ENCODE data around the gene ABCD1. TPM values are rescaled to one million over a fixed set of nuclear protein-coding genes. Genes with fewer than 3 reads are reported as not detected.
A peak's percentile ranks its signal among the peaks of the same experiment; 100 is the strongest.

The ABCD1 gene
- total and polyA plus RNA-seq, 9 donors: 1.4 to 11.1 (median 8.3) TPM

DNA sequence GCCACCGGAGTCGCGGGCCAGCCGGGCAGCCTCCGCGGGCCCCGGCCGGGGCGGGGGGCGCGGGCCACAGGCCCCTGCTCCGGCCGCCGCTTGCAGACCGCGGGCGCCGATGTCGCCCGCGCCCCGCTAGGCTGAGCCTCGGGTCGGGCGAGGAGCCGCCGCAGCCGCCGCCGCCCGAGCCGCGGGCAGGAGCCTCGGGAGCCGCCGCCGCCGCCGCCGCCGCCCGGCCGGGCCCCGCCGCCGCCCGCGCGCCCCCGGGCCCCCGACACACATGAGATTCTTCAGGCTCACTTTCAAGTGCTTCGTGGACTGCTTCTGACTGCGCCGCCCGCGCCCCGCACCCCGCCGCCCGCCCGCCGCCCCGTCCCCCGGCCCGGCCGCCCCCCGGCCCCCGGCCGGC lies 36.6 kb upstream of the ABCD1 start:
- Histone ChIP-seq H3K27ac (no peak overlapping the region), H3K4me3 (no peak overlapping the region)
- WGBS, 3 donors: 31 to 37% methylated on average over 46 to 67 of the region's 69 CpGs; no CpG with 5 or more reads in 1 of the 3 donors

DNA sequence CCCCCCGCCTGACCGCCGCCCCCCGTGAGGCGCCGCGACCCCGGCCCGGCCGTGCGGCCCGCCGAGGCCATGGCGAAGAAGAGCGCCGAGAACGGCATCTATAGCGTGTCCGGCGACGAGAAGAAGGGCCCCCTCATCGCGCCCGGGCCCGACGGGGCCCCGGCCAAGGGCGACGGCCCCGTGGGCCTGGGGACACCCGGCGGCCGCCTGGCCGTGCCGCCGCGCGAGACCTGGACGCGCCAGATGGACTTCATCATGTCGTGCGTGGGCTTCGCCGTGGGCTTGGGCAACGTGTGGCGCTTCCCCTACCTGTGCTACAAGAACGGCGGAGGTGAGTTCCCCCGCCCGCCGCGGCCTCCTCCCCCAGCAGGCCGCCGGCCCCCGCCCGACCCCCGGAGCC lies 36.1 kb upstream of the ABCD1 start:
- no peaks in the 10 kb centered on the region for H3K36me3 ChIP-seq
- H3K27me3 ChIP-seq: no peaks in the 10 kb centered on the region
- intact Hi-C loops (cut with DNase I): no loop called here
- H3K9me3 ChIP-seq: no peaks in the 10 kb centered on the region
- DNase-seq: peak in 1 of 5 donors; percentile 19
- TF ChIP-seq, protein P1, sequence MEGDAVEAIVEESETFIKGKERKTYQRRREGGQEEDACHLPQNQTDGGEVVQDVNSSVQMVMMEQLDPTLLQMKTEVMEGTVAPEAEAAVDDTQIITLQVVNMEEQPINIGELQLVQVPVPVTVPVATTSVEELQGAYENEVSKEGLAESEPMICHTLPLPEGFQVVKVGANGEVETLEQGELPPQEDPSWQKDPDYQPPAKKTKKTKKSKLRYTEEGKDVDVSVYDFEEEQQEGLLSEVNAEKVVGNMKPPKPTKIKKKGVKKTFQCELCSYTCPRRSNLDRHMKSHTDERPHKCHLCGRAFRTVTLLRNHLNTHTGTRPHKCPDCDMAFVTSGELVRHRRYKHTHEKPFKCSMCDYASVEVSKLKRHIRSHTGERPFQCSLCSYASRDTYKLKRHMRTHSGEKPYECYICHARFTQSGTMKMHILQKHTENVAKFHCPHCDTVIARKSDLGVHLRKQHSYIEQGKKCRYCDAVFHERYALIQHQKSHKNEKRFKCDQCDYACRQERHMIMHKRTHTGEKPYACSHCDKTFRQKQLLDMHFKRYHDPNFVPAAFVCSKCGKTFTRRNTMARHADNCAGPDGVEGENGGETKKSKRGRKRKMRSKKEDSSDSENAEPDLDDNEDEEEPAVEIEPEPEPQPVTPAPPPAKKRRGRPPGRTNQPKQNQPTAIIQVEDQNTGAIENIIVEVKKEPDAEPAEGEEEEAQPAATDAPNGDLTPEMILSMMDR (IDR thresholded peaks at IDR 0.05): no peak
- no peak for TF ChIP-seq POLR2A (IDR thresholded peaks at IDR 0.05)
- TF ChIP-seq EP300 (IDR thresholded peaks at IDR 0.05): no peak
- WGBS, 3 donors: 17 to 35% (median 28%) methylated on average over 28 to 53 of the region's 57 CpGs
- H3K4me3 ChIP-seq: peak overlapping the region; percentile 44
- peak overlapping the region in 1 of 2 donors; percentile 58 for H3K27ac ChIP-seq
- no peaks in the 10 kb centered on the region for H3K4me1 ChIP-seq (ENCODE audit: insufficient read depth)

More for the DNA sequence above, 36.6 kb upstream of the ABCD1 start:
- Histone ChIP-seq H3K4me1 (ENCODE audit: insufficient read depth) (no peaks in the 10 kb centered on the region), H3K27me3 (no peaks in the 10 kb centered on the region), H3K36me3 (no peaks in the 10 kb centered on the region), H3K9me3 (no peaks in the 10 kb centered on the region)
- no peak for DNase-seq
- TF ChIP-seq POLR2A (IDR thresholded peaks at IDR 0.05) (no peak), EP300 (IDR thresholded peaks at IDR 0.05) (no peak)
- TF ChIP-seq, protein P1 (IDR thresholded peaks at IDR 0.05): no peak
- intact Hi-C loops (cut with DNase I): no loop called here

DNA sequence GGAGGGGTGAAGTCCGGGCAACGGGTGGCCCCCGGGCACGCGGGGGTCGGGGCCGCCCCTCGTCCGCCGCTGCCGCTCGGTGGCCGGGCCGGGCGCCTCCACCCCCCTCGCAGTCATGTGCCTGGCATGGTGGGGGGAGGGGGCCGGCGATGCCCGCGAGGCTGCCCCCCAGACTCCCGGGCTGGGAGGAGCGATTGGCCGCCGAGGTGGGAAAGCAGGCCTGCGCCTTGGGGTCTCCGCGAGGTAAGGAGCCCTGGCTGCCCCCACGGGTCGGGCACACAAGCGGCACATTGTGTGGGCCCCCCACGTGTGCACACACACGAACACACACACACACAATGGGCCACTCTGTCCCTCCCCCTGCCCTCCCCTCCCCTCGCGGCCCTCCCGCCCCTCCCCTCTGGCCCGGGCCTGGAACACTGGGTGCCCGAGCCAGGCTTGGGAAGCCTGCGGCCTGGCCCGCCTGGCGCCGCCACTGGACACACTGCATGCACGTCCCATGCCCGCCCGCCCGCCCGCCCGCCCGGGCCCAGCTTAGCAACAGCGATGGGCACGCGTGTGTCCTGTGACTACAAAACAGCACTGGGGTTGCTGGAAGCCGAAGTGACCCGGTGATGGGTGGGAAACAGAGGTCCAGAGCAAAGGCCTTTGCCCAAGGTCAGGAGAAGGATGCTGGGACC lies 35.6 kb upstream of the ABCD1 start:
- H3K27me3 ChIP-seq: no peaks in the 10 kb centered on the region
- H3K9me3 ChIP-seq: no peaks in the 10 kb centered on the region
- WGBS, 3 donors: 37 to 58% (median 44%) methylated on average over 26 to 53 of the region's 53 CpGs
- TF ChIP-seq, protein P1 (IDR thresholded peaks at IDR 0.05): no peak
- TF ChIP-seq POLR2A (IDR thresholded peaks at IDR 0.05) (no peak), EP300 (IDR thresholded peaks at IDR 0.05) (no peak)
- intact Hi-C loops (cut with DNase I): no loop called here
- peak in 3 of 5 donors; percentile 34 to 56 (median 36) for DNase-seq
- H3K27ac ChIP-seq: peak overlapping the region in 1 of 2 donors; percentile 58
- H3K4me3 ChIP-seq: peak overlapping the region; percentile 44
- no peaks in the 10 kb centered on the region for H3K36me3 ChIP-seq
- H3K4me1 ChIP-seq (ENCODE audit: insufficient read depth): no peaks in the 10 kb centered on the region

DNA sequence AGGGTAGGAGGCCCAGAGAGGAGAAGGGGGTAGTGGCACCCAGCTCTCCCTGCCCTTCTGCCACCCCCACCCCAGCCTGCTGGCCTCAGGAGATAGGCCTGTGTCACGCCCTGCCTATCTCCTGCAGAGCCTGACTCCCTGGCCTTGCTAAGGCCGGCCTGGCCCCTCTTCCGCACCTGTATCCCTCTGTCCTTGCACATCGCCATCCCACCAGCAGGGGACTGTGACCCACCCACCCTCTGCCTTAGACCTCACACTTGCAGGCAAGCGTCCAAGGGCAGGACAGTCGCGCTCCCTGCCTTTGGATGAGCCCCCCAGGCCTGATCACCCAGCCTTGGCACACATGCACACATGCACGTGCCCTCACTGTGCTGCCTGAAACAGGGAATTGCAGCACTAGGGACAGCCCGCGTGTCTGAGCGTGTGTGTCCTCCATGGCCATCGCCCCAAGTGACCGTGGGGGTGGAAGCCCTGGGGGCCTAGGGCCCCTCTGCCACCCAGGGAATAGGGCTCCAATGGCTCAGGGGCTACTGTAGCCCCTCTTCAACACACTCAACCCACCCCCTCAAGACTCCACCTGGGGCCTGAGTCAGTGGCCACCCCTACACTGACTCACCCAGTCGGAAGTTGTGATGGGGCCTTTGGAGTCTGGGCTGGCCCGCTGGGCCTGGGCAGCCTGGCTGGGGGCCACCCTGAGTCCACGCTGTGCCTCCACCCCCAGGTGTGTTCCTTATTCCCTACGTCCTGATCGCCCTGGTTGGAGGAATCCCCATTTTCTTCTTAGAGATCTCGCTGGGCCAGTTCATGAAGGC lies 34.8 kb upstream of the ABCD1 start:
- 84 to 90% (median 89%) methylated on average over 19 of the region's 19 CpGs for WGBS, 3 donors
- Histone ChIP-seq H3K27ac (no peak overlapping the region), H3K4me1 (ENCODE audit: insufficient read depth) (no peaks in the 10 kb centered on the region), H3K9me3 (no peaks in the 10 kb centered on the region), H3K4me3 (no peak overlapping the region), H3K36me3 (no peaks in the 10 kb centered on the region), H3K27me3 (no peaks in the 10 kb centered on the region)
- TF ChIP-seq, protein P1 (IDR thresholded peaks at IDR 0.05): no peak
- TF ChIP-seq EP300 (IDR thresholded peaks at IDR 0.05) (no peak), POLR2A (IDR thresholded peaks at IDR 0.05) (no peak)
- intact Hi-C loops (cut with DNase I): no loop called here
- peak in 1 of 5 donors; percentile 30 for DNase-seq

Measured in ovary (tissue), 9 donors.